ENCODE measurements around the gene SDK1. TPM values are rescaled to one million over a fixed set of nuclear protein-coding genes. Genes with fewer than 3 reads are reported as not detected.
A peak's percentile ranks its signal among the peaks of the same experiment; 100 is the strongest.

Gene SDK1
- total and polyA plus RNA-seq, 2 experiments from 2014 or later = 2.1 to 10.0 TPM

GRCh38 chr7:3493499-3493898 is 192.4 kb downstream of the SDK1 start:
- H2AFZ ChIP-seq = no peak overlapping the region
- ATAC-seq (no peak), DNase-seq (ENCODE audit: low spot score) (peak; percentile 46)
- no peaks in the 10 kb centered on the region for H4K20me1 ChIP-seq (replicated peaks; ENCODE audit: insufficient read depth)
- H3K4me3 ChIP-seq = no peak overlapping the region
- no peak overlapping the region for H3K4me3 Mint-ChIP-seq
- H3F3A ChIP-seq (replicated peaks; ENCODE audit: low read depth) = no peaks in the 10 kb centered on the region
- no peaks in the 10 kb centered on the region for H3K27me3 Mint-ChIP-seq (ENCODE audit: insufficient read depth, low read depth, poor library complexity)
- H3K4me1 ChIP-seq (ENCODE audit: insufficient read depth) = peaks cover 12% of the 10 kb centered on the region; the same call in 1 of the 2 replicates
- H3K27ac ChIP-seq (ENCODE audit: low read depth) = peak overlapping the region; percentile 14; the same call in 1 of the 2 replicates
- no peak overlapping the region for H3K4me2 ChIP-seq
- H3K36me3 Mint-ChIP-seq (ENCODE audit: low read depth) = no peaks in the 10 kb centered on the region
- TF ChIP-seq EZH2phosphoT487 (IDR thresholded peaks at IDR 0.05; ENCODE audit: unreplicated experiment) (no peak), ZNF462 (CRISPR knock-in tag; IDR thresholded peaks at IDR 0.05) (no peak), ZNF331 (CRISPR knock-in tag; IDR thresholded peaks at IDR 0.05; ENCODE audit: low read depth) (no peak), EZH2 (IDR thresholded peaks at IDR 0.05; ENCODE audit: low read depth, unreplicated experiment) (no peak), NANOG (IDR thresholded peaks at IDR 0.05; ENCODE audit: borderline replicate concordance) (no peak), ZNF114 (CRISPR knock-in tag; IDR thresholded peaks at IDR 0.05) (no peak), POLR2AphosphoS5 (IDR thresholded peaks at IDR 0.05; ENCODE audit: low read depth) (no peak), REST (IDR thresholded peaks at IDR 0.05; ENCODE audit: unreplicated experiment) (no peak), JUNB (IDR thresholded peaks at IDR 0.05; ENCODE audit: unreplicated experiment) (no peak), STAT1 (IDR thresholded peaks at IDR 0.05; ENCODE audit: unreplicated experiment) (no peak), CREB1 (CRISPR knock-in tag; IDR thresholded peaks at IDR 0.05; ENCODE audit: low read depth) (no peak)
- H3K9me2 ChIP-seq (ENCODE audit: insufficient read depth) = no peaks in the 10 kb centered on the region
- no peaks in the 10 kb centered on the region for H3K36me3 ChIP-seq (ENCODE audit: insufficient read depth)
- no peaks in the 10 kb centered on the region for H3K9me3 Mint-ChIP-seq
- peak overlapping the region; percentile 80; the same call in 1 of the 2 replicates for H3K27ac Mint-ChIP-seq
- H3K4me1 Mint-ChIP-seq = peaks cover 21% of the 10 kb centered on the region; the same call in 2 of the 3 replicates
- H3K79me2 ChIP-seq (replicated peaks; ENCODE audit: insufficient read depth) = no peaks in the 10 kb centered on the region
- no peaks in the 10 kb centered on the region for H3K27me3 ChIP-seq (ENCODE audit: insufficient read depth)

Data from GM23338 (cell line).